HEK293T (cell line): ENCODE results near the gene GBA3.

Experiments
- CTCF ChIA-PET: fragments of 350-600 bp; formaldehyde crosslinking; extraction: SDS; loops from one replicate; lab custom pipeline; 2021; ENCODE audit warnings: antibody characterized with exemption, inconsistent platforms; lab: Yijun Ruan, JAX
- POLR2A ChIA-PET: fragments of 350-600 bp; formaldehyde crosslinking; extraction: SDS; loops from one replicate; lab custom pipeline; 2020; ENCODE audit warnings: antibody characterized with exemption, inconsistent platforms; lab: Yijun Ruan, JAX
- DNase-seq: peaks from one replicate; pipeline ENCODE4 v3.0.0; 2012; ENCODE audit warnings: mixed read lengths; ENCODE audit errors: extremely low spot score
- ARNT ChIP-seq: fragments of 450-650 bp; IDR thresholded peaks from 2 replicates; pipeline ENCODE4 v1.6.1; 2017; ENCODE audit warnings: mild to moderate bottlenecking
- BHLHE40 ChIP-seq: fragments of 450-650 bp; IDR thresholded peaks from 2 replicates; pipeline ENCODE4 v1.6.1; 2016; ENCODE audit warnings: mild to moderate bottlenecking, moderate library complexity, borderline replicate concordance
- CTBP1 ChIP-seq: fragments of 450-650 bp; IDR thresholded peaks from 2 replicates; pipeline ENCODE4 v1.6.1; 2016; ENCODE audit warnings: borderline replicate concordance
- ELF4 ChIP-seq: fragments of 450-650 bp; IDR thresholded peaks from 2 replicates; pipeline ENCODE4 v1.6.1; 2017; ENCODE audit warnings: antibody characterized with exemption
- FOXA1 ChIP-seq: fragments of 450-650 bp; IDR thresholded peaks from 2 replicates; pipeline ENCODE4 v1.6.1; 2016; ENCODE audit warnings: mild to moderate bottlenecking
- FOXK2 ChIP-seq: fragments of 450-650 bp; IDR thresholded peaks from 2 replicates; pipeline ENCODE4 v1.6.1; 2016; ENCODE audit warnings: mild to moderate bottlenecking
- FOXM1 ChIP-seq: fragments of 450-650 bp; IDR thresholded peaks from 2 replicates; pipeline ENCODE4 v1.6.1; 2017; ENCODE audit warnings: mild to moderate bottlenecking, borderline replicate concordance
- HDGF ChIP-seq: fragments of 450-650 bp; IDR thresholded peaks from 2 replicates; pipeline ENCODE4 v1.6.1; 2017; ENCODE audit warnings: antibody characterized with exemption, borderline replicate concordance
- L3MBTL2 ChIP-seq: fragments of 450-650 bp; conservative IDR thresholded peaks from 2 replicates; pipeline ENCODE4 v1.6.1; 2016; ENCODE audit warnings: mild to moderate bottlenecking
- LEF1 ChIP-seq: fragments of 450-650 bp; IDR thresholded peaks from 2 replicates; pipeline ENCODE4 v1.6.1; 2017; ENCODE audit warnings: mild to moderate bottlenecking, borderline replicate concordance
- NFRKB ChIP-seq: fragments of 450-650 bp; IDR thresholded peaks from 2 replicates; pipeline ENCODE4 v1.6.1; 2016; ENCODE audit warnings: mild to moderate bottlenecking, moderate library complexity
- PKNOX1 ChIP-seq: fragments of 450-650 bp; IDR thresholded peaks from 2 replicates; pipeline ENCODE4 v1.6.1; 2016
- SP1 ChIP-seq: fragments of 450-650 bp; IDR thresholded peaks from 2 replicates; pipeline ENCODE4 v1.6.1; 2017
- SUZ12 ChIP-seq: fragments of 450-650 bp; IDR thresholded peaks from 2 replicates; pipeline ENCODE4 v1.6.1; 2016; ENCODE audit warnings: mild to moderate bottlenecking
- TARDBP ChIP-seq: fragments of 450-650 bp; IDR thresholded peaks from 2 replicates; pipeline ENCODE4 v1.6.1; 2016
- ZNF384 ChIP-seq: fragments of 450-650 bp; IDR thresholded peaks from 2 replicates; pipeline ENCODE4 v1.6.1; 2016

Gene GBA3

DNA sequence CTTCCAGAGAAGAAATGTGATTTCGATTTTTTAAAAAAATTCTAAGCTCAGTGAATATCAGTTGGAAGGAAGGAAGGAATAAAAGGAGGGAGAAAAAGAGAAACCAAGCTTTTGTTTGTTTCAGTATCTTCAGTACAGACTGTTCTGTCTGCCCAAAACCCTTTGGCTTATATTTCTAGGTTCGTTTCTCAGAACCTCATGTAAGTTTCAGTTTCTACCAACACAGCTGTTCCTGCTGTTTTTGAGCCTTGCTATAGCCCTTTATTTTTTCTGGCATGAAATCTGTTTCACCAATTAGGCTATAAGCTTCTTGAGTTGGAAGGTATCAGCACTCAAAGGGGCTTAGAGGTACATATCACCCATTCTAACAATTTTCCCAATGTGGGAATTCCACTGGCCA, 157.9 kb downstream of the GBA3 start:
- no peak for DNase-seq
- ChIA-PET POLR2A (no interaction called here), CTCF (no interaction called here)
- TF ChIP-seq SP1 = no peak

DNA sequence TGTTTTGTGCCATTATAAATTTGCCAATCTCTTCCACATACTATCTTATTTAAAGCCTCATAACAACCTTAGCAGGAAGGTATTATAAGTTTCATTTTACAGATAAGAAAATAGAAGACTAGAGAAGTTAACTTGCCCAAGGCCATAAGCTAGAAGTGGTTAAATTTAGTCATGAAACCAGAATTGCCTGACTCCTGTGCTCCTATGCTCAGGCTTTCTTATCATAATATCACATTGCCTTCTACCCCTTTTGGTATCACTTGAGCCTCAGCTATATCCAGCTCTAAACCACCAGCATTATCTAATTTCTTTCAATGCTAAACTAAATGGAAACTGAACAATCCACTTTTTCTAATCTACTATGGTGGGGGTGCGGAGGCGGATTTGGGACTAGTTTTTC, 164.7 kb downstream of the GBA3 start:
- DNase-seq = no peak
- CTCF ChIA-PET = no interaction called here
- TF ChIP-seq ARNT (no peak), FOXA1 (no peak), FOXK2 (no peak), SUZ12 (no peak), CTBP1 (no peak), FOXM1 (no peak), BHLHE40 (no peak), TARDBP (no peak), ZNF384 (no peak), LEF1 (no peak), NFRKB (no peak), PKNOX1 (no peak), ELF4 (no peak), SP1 (no peak), HDGF (no peak), L3MBTL2 (no peak)
- POLR2A ChIA-PET = no interaction called here

DNA sequence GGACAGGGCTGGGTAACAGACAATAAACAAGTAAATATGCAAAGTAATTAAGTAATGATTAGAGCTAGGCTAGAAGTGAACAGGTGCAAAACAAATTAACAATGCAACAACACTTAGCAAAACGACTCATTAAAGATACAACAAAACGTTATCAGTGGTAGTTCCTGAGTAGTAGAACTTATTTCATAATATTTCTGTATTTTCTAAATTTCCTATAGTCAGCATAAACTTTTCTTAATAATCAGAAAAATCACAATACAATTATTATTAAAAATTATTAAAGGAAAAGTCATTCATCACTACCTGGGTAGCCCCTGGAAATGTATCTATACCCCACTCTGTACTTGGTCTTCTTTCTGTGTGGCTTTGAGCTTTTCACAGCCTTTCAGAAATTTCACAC, 166.6 kb downstream of the GBA3 start:
- CTCF ChIA-PET = no interaction called here
- DNase-seq = no peak
- no peak for TF ChIP-seq ARNT
- no peak for TF ChIP-seq SUZ12
- TF ChIP-seq BHLHE40 = no peak
- TF ChIP-seq PKNOX1 = no peak
- no peak for TF ChIP-seq SP1
- POLR2A ChIA-PET = no interaction called here
